ENCODE results near the gene AP5Z1. TPM values are rescaled to one million over a fixed set of nuclear protein-coding genes. Genes with fewer than 3 reads are reported as not detected.

AP5Z1 gene
- total RNA-seq, 1 donor from 2014 or later: 88.6 TPM

DNA sequence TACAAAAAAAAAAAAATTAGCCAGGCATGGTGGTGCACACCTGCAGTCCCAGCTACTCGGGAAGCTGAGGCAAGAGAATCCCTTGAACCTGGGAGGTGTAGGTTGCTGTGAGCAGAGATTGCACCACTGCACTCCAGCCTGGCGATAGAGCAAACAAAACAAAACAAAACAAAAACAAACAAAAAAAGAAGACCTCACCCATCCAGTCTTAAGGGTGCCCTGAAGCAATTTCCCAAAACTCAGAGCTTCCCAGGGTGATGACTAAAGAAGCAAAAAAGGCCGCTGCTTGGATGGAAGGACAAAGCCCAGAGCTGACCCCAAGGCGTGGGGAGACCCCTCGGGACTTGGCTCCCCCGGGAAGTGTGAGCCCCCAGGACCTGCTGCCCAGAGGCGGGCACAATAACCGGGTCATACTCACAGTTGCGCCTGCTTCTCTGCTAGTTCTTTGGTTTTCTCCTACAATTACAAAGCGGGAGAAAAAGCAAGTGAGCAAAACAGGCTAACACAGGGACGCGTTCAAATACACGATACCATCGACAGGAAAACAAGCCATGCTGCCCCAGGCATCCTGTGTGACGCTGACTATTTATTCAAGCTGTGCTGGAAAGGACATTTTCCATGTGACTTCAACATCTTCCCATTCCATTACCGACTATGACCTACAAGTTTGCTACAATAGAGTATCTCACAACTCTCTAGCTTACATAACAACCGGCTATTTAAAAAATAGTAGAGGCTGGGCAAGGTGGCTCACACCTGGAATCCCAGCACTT is 56.5 kb downstream of the AP5Z1 start:
- H3K27ac Mint-ChIP-seq (ENCODE audit: unreplicated experiment): no peak overlapping the region

DNA sequence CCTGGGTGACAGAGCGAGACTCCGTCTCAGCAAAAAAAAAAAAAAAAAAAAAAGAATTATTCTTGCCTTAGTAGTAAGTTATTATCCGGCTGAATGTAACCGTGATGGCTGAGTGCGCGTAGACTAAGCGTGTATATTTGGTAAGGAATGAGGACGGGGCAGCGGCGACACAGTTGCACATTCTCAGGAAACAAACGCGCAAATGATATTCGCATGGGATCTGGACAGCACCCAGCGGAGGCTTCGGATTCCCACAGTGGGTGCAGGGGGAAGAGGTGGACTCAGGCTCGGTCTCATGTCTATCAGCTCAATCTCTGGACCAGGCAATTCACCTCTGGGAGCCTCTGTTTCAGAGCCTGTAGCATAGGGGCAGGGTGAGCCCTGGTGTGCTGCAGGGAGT is 57.3 kb downstream of the AP5Z1 start:
- TF ChIP-seq, protein P1, sequence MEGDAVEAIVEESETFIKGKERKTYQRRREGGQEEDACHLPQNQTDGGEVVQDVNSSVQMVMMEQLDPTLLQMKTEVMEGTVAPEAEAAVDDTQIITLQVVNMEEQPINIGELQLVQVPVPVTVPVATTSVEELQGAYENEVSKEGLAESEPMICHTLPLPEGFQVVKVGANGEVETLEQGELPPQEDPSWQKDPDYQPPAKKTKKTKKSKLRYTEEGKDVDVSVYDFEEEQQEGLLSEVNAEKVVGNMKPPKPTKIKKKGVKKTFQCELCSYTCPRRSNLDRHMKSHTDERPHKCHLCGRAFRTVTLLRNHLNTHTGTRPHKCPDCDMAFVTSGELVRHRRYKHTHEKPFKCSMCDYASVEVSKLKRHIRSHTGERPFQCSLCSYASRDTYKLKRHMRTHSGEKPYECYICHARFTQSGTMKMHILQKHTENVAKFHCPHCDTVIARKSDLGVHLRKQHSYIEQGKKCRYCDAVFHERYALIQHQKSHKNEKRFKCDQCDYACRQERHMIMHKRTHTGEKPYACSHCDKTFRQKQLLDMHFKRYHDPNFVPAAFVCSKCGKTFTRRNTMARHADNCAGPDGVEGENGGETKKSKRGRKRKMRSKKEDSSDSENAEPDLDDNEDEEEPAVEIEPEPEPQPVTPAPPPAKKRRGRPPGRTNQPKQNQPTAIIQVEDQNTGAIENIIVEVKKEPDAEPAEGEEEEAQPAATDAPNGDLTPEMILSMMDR (IDR thresholded peaks at IDR 0.05; ENCODE audit: unreplicated experiment): no peak

More for the DNA sequence above, 56.5 kb downstream of the AP5Z1 start:
- TF ChIP-seq, protein P1 (IDR thresholded peaks at IDR 0.05; ENCODE audit: unreplicated experiment): no peak
- no peak for DNase-seq (ENCODE audit: low spot score)
- Mint-ChIP-seq H3K4me1 (ENCODE audit: unreplicated experiment) (no peaks in the 10 kb centered on the region), H3K36me3 (ENCODE audit: low read depth, unreplicated experiment) (no peaks in the 10 kb centered on the region), H3K4me3 (ENCODE audit: unreplicated experiment) (no peak overlapping the region), H3K27me3 (ENCODE audit: unreplicated experiment) (peaks cover 5% of the 10 kb centered on the region), H3K9me3 (ENCODE audit: unreplicated experiment) (no peaks in the 10 kb centered on the region)

DNA sequence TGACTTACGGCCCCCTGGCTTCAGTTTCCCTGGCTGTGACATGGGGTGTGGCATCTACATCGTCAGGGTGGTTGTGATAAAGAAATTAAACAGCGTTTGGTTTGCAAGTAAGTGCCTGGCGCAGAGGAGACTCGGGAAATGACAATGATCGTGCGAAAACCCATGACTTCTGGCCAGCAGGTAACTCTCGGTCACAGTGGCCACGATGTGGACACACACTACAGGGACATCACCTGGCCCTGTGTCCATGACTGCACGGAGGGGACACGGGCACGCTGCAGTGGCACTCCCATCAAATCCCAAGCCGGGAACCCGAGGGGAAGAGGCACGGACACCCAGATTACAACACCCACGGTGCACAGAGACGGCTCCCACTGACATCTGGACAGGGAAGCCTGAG is 57.8 kb downstream of the AP5Z1 start:
- TF ChIP-seq, protein P1 (IDR thresholded peaks at IDR 0.05; ENCODE audit: unreplicated experiment): no peak
- Mint-ChIP-seq H3K36me3 (ENCODE audit: low read depth, unreplicated experiment) (peaks cover 5% of the 10 kb centered on the region), H3K9me3 (ENCODE audit: unreplicated experiment) (no peaks in the 10 kb centered on the region), H3K27ac (ENCODE audit: unreplicated experiment) (no peak overlapping the region), H3K27me3 (ENCODE audit: unreplicated experiment) (peaks cover 9% of the 10 kb centered on the region), H3K4me1 (ENCODE audit: unreplicated experiment) (no peaks in the 10 kb centered on the region), H3K4me3 (ENCODE audit: unreplicated experiment) (no peak overlapping the region)
- no peak for DNase-seq (ENCODE audit: low spot score)

More for the DNA sequence above, 57.3 kb downstream of the AP5Z1 start:
- H3K36me3 Mint-ChIP-seq (ENCODE audit: low read depth, unreplicated experiment): peaks cover 5% of the 10 kb centered on the region
- H3K9me3 Mint-ChIP-seq (ENCODE audit: unreplicated experiment): no peaks in the 10 kb centered on the region
- no peak overlapping the region for H3K27ac Mint-ChIP-seq (ENCODE audit: unreplicated experiment)
- no peak for DNase-seq (ENCODE audit: low spot score)
- peaks cover 9% of the 10 kb centered on the region for H3K27me3 Mint-ChIP-seq (ENCODE audit: unreplicated experiment)
- H3K4me1 Mint-ChIP-seq (ENCODE audit: unreplicated experiment): no peaks in the 10 kb centered on the region
- H3K4me3 Mint-ChIP-seq (ENCODE audit: unreplicated experiment): no peak overlapping the region

DNA sequence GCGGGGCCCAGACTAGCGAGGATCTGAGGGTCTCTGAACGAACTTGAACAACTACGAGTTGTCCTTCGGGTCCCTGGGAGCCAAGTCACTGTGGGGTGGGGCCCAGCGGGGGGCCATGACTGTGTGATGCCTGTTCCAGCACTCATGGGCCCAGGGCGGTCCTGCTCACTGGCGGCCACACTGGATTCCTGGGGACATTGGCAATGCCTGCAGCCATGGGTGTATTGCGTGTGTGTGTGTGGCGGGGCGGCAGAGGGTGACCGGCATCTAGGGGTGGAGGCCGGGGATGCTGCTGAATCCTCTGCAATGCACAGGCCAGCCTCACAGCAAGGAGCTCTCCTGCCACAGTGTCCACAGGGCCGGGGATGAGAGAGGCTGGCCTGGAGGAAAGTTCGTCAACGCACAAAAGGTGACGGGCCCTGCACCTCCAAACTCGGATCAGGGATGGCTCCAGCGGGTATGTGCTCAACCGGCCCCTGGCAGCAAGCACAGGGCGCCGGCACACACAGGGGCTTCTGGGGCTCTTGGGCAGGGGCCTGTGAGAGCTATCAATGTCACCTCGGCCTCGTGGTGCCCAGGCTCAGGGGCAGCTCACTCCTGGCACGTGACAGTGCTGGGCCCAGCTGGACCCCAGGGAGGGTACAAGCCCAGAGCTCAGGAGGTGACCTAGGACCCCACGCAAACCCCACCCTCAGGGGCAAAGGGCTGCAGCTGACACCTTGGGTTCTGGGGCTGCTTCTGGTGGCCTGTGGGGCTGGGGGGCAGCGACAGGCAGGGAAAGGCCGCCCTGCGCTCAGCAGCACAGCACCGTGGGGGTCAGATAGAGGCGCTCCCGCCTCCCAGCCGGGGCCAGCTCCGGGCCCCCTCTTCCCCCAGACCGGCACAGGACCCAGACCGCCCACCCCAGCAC is 58.5 kb downstream of the AP5Z1 start:
- H3K27me3 Mint-ChIP-seq (ENCODE audit: unreplicated experiment): peaks cover 9% of the 10 kb centered on the region
- H3K4me1 Mint-ChIP-seq (ENCODE audit: unreplicated experiment): no peaks in the 10 kb centered on the region
- no peak overlapping the region for H3K4me3 Mint-ChIP-seq (ENCODE audit: unreplicated experiment)
- TF ChIP-seq, protein P1 (IDR thresholded peaks at IDR 0.05; ENCODE audit: unreplicated experiment): no peak
- peaks cover 5% of the 10 kb centered on the region for H3K36me3 Mint-ChIP-seq (ENCODE audit: low read depth, unreplicated experiment)
- DNase-seq (ENCODE audit: low spot score): no peak
- no peaks in the 10 kb centered on the region for H3K9me3 Mint-ChIP-seq (ENCODE audit: unreplicated experiment)
- no peak overlapping the region for H3K27ac Mint-ChIP-seq (ENCODE audit: unreplicated experiment)

Measured in endothelial cell (in vitro differentiated cells).